ENCODE measurements around the gene SEPSECS.

Gene SEPSECS

DNA sequence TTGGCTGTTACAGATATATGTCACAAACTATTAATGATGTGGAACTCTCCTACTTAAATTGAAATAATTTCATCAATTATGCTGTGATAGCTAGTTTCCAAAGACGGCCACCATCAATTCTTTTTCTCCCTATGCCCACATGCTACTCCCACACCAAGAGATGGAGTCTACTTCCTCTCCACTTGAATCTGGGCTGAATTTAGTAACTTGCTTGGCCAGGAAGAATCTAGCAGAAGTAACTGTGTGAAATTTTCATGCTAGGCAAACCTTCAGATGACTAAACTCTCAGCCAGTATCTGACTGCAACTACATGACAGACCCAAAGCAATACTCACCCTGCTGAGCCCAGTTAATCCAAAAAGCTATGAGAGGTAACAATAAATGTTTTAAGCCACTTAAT, 3.2 kb downstream of the SEPSECS start:
- DNase-seq (ENCODE audit: extremely low read depth in 1 of 2, low read depth in 1 of 2), result no peak

- no peak for DNase-seq (ENCODE audit: extremely low read depth in 1 of 2, low read depth in 1 of 2)
These were observed 4.3 kb downstream of the SEPSECS start for GRCh38 chr4:25155947-25156346.

GRCh38 chr4:25154594-25155265, 5.5 kb downstream of the SEPSECS start:
- no peak for DNase-seq (ENCODE audit: extremely low read depth in 1 of 2, low read depth in 1 of 2)

GRCh38 chr4:25146076-25146475, 14.2 kb downstream of the SEPSECS start:
- no peak for DNase-seq (ENCODE audit: extremely low read depth in 1 of 2, low read depth in 1 of 2)

GRCh38 chr4:25144870-25145481, 15.3 kb downstream of the SEPSECS start:
- DNase-seq (ENCODE audit: extremely low read depth in 1 of 2, low read depth in 1 of 2), result no peak

- DNase-seq (ENCODE audit: extremely low read depth in 1 of 2, low read depth in 1 of 2), result no peak
These were observed 17.8 kb downstream of the SEPSECS start for GRCh38 chr4:25142468-25142867.

GRCh38 chr4:25141592-25141991, 18.7 kb downstream of the SEPSECS start:
- DNase-seq (ENCODE audit: extremely low read depth in 1 of 2, low read depth in 1 of 2), result no peak

DNA sequence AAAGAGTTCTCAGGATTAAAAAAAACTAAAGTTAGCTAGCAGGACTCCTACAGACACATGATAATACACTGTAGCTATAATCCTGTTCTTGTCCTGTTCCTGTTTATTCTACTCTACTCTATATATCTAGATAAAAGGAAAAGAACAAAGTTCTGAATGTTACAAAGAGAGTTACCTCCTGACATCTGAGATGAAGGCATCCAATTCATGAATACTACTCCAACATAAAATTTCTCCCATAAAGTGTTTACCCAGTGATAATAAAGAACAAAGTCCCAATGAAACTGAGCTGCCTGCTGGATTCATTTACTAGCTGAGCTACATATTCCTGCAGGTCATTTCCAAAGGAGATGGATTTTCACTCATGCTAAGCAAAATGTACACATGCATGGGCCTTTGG, 27.1 kb downstream of the SEPSECS start:
- DNase-seq (ENCODE audit: extremely low read depth in 1 of 2, low read depth in 1 of 2), result no peak

- no peak for DNase-seq (ENCODE audit: extremely low read depth in 1 of 2, low read depth in 1 of 2)
These were observed 28.3 kb downstream of the SEPSECS start for GRCh38 chr4:25131926-25132325.

DNA sequence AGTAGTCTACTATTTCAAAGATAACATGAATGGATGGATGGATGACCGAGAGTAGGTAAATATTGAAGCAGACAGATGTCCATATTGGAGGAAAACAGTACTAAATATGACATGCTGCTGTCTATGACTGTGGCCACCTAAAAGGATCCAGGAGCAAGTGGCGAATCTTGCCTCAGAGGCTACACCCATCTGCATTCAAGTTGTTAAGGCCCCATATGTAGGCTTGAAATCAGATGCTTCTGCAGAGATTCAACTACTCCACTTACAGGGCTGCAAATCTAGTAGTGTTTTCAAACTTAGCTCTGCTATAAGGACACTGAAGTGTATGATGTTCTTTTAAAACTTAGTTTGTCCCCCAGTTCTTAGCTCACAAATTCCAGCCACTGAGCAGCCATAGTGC, 28.9 kb downstream of the SEPSECS start:
- no peak for DNase-seq (ENCODE audit: extremely low read depth in 1 of 2, low read depth in 1 of 2)

DNA sequence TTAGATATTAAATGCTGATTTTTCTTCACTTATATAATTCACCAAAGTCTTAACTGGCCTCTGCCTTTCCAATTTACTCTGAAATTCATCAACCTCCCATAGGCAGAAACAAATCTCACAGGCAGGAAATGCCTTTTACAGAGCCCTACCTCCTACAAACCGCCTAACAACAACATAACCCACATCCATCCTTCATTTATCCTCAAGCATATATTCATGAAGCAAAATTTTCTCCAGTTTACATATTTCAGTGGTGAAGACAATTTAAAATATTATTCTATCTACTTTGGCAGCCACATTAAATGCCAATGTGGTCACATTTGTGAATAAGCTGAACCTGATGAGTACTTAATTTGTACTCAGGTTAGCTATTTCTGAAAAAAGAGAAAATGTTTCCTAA, 30.3 kb downstream of the SEPSECS start:
- no peak for DNase-seq (ENCODE audit: extremely low read depth in 1 of 2, low read depth in 1 of 2)

- DNase-seq (ENCODE audit: extremely low read depth in 1 of 2, low read depth in 1 of 2), result no peak
These were observed 31.6 kb downstream of the SEPSECS start for GRCh38 chr4:25128671-25129070.

DNA sequence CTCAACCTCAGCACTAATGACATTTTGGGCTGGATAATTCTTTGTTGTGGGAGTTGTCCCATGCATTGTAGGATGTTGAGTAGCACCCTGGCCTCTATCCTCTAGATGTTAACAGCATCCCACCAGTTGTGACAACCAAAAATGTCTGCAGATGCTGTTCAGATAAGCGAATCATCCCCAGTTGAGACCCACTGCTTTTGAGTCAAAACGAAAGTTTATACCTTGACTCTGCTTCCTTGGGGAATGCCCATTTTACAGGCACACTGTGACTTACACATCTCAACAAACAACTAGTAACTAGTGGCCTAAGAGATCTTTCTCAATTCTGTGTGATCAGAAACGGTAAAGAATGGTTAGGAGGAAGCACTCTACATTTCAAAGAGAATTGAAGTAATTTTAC, 37.0 kb downstream of the SEPSECS start:
- DNase-seq (ENCODE audit: extremely low read depth in 1 of 2, low read depth in 1 of 2), result no peak

GRCh38 chr4:25120146-25120940, 39.9 kb downstream of the SEPSECS start:
- no peak for DNase-seq (ENCODE audit: extremely low read depth in 1 of 2, low read depth in 1 of 2)

GRCh38 chr4:25117716-25118472, 42.4 kb downstream of the SEPSECS start:
- no peak for DNase-seq (ENCODE audit: extremely low read depth in 1 of 2, low read depth in 1 of 2)

GRCh38 chr4:25117274-25117673, 43.0 kb downstream of the SEPSECS start:
- DNase-seq (ENCODE audit: extremely low read depth in 1 of 2, low read depth in 1 of 2), result no peak

DNA sequence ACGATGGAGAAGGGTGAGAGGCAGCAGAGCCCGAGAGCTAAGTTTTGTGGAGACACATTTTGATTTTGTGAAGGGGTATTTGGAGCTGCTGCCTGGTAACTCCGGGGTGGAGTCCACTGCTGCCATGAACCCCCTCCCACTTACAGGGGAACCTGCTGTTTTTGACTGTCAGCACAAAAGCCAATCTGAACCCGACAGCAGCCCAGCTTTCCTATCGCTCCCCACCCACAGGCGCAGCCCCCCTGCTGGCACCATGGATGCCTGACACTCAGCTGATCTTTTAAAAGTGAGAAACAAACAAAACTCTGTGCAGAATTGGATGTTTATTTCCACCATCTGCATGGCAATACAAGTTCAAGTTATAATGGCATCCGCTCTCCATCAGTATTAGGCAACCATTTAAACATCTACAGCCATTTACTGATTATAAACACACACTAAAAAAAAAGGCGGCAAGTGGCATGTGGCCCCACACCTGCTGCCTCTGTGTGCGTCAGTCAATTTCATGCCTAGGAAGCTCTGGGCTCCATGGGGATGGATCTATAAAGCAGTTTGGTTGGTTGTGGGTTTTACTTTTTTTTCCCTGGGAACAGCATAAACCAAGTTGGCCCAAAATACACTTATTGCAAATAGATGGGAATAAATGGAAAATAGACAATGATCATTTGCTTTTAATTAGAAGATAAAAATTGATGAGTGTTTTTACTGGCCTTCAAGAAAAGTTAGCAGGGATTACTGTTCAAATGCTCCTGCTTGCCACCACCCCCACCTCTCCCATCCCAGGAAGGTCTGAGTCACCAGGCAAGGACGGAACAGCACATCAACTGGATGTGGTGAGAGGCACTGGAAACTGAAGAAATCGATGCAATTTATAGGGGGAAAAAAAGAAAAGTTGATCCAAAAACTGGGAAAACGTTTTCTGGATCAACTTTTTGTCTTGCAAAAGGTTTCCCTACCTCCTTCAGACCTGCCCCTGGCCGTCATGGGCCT, 46.0 kb downstream of the SEPSECS start:
- DNase-seq (ENCODE audit: extremely low read depth in 1 of 2, low read depth in 1 of 2), result no peak

DNA sequence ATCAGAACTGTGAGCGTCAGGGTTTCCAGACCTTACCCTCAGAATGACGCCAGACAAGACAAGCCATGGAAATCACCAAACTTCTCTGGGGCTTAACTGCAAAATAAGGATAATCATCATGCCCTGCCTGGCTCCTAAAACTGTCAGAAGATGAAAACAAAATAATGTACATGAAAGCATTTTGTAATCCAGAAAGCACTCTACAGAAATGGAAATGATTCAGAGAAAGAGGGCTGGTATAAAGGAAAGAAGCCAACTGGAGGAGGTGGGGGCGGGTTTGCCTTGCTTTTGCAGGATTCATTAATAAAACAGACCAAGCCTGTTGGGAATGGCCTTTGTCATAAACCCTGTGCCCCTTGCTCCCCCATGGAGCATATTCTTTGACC, 47.3 kb downstream of the SEPSECS start:
- DNase-seq (ENCODE audit: extremely low read depth in 1 of 2, low read depth in 1 of 2), result no peak

GRCh38 chr4:25112366-25112994, 47.8 kb downstream of the SEPSECS start:
- DNase-seq (ENCODE audit: extremely low read depth in 1 of 2, low read depth in 1 of 2), result no peak
